ENCODE data around the gene PDXP.

- TF ChIP-seq, protein P1, sequence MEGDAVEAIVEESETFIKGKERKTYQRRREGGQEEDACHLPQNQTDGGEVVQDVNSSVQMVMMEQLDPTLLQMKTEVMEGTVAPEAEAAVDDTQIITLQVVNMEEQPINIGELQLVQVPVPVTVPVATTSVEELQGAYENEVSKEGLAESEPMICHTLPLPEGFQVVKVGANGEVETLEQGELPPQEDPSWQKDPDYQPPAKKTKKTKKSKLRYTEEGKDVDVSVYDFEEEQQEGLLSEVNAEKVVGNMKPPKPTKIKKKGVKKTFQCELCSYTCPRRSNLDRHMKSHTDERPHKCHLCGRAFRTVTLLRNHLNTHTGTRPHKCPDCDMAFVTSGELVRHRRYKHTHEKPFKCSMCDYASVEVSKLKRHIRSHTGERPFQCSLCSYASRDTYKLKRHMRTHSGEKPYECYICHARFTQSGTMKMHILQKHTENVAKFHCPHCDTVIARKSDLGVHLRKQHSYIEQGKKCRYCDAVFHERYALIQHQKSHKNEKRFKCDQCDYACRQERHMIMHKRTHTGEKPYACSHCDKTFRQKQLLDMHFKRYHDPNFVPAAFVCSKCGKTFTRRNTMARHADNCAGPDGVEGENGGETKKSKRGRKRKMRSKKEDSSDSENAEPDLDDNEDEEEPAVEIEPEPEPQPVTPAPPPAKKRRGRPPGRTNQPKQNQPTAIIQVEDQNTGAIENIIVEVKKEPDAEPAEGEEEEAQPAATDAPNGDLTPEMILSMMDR (IDR thresholded peaks at IDR 0.05): no peak
- no peak for TF ChIP-seq ZFX (IDR thresholded peaks at IDR 0.05; ENCODE audit: borderline replicate concordance)
Measured at GRCh38 chr22:37626556-37627075, 31.9 kb upstream of the PDXP start.
